Keratinocyte (primary cell): ENCODE data around the gene MTM1.

ENCODE experiments used
- CTCF ChIP-seq, 3 experiments: IDR thresholded peaks in 1 of 3; conservative IDR thresholded peaks in 1 of 3; optimal IDR thresholded peaks in 1 of 3; 2 replicates in 2 of 3; 3 replicates in 1 of 3; pipeline versions ENCODE3 to v1.5.1; 2011; ENCODE audit warnings: low read length in 3 of 3, mild to moderate bottlenecking in 3 of 3, moderate library complexity in 2 of 3, control low read depth in 1 of 3, inconsistent platforms in 1 of 3; ENCODE audit not compliant: insufficient read depth in 2 of 3; ENCODE audit errors: extremely low read depth in 1 of 3
- EZH2 ChIP-seq: IDR thresholded peaks from one replicate; pipeline ENCODE4 v1.6.1; 2012; ENCODE audit warnings: inconsistent platforms, mild to moderate bottlenecking, low read length, moderate library complexity

- TF ChIP-seq CTCF (optimal IDR thresholded peaks at IDR 0.05 in 1 of 3, IDR thresholded peaks at IDR 0.05 in 1 of 3, conservative IDR thresholded peaks at IDR 0.05 in 1 of 3; ENCODE audit: extremely low read depth in 1 of 3, insufficient read depth in 2 of 3, low read length in 3 of 3), result peak; percentile 17 to 52 (median 43)
- TF ChIP-seq EZH2, result no peak
These were observed 19.4 kb downstream of the MTM1 start for GRCh38 chrX:150587585-150588503.
